Measurements from ENCODE around the gene SH3BP5. TPM values are rescaled to one million over a fixed set of nuclear protein-coding genes. Genes with fewer than 3 reads are reported as not detected.

The SH3BP5 gene
- total RNA-seq, 1 donor from 2014 or later: 37.1 TPM

GRCh38 chr3:15273227-15273626, 59.2 kb downstream of the SH3BP5 start:
- DNase-seq: no peak

DNA sequence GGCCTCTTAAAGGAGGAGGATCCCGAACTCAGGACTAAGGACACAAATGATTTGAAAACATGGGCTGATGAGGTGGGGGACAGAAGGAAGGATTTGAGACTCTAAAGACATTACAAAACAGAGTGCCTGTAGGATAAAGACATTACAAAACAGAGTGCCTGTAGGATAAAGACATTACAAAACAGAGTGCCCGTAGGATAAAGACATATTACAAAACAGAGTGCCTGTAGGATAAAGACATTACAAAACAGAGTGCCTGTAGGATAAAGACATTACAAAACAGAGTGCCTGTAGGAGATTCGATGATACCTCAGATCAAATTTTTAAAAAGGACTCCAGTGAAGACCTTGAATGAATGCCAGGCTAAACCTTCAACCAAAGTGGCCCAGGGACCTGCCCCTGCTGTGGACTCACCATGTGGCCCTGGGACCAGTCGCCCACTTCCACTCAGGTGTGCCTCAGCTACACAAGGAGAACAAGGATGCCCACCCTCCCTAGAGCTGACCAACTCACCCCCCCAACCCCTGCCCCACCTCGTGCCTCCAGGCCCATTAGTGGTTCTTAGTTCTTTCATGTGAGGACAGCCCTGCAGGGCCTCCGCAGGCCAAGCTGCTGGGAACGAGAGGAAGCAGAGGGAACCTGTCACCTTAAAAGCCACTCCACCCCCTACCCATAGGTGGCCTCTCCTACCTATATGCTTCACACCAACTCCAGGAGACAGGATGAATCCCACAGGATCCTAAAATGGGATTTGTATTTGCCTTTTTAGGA, 59.8 kb downstream of the SH3BP5 start:
- DNase-seq: no peak

- DNase-seq: no peak
These were observed 60.5 kb downstream of the SH3BP5 start for GRCh38 chr3:15271785-15272381.

DNA sequence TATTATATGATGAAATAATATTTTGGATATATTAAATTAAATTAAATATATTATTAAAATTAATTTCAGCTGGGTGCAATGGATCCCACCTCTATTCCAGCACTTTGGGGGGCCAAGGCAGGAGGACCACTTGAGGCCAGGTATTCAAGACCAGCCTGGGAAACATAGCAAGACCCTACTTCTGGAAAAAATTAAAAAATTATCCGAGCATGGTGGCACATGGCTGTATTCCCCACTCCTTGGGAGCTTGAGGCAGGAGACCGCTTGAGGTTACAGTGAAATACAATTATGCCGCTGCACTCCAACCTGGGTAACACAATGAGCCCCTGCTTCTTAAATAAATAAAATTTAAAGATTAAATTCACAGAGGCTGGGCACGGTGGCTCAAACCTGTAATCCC, 61.4 kb downstream of the SH3BP5 start:
- DNase-seq: no peak

DNA sequence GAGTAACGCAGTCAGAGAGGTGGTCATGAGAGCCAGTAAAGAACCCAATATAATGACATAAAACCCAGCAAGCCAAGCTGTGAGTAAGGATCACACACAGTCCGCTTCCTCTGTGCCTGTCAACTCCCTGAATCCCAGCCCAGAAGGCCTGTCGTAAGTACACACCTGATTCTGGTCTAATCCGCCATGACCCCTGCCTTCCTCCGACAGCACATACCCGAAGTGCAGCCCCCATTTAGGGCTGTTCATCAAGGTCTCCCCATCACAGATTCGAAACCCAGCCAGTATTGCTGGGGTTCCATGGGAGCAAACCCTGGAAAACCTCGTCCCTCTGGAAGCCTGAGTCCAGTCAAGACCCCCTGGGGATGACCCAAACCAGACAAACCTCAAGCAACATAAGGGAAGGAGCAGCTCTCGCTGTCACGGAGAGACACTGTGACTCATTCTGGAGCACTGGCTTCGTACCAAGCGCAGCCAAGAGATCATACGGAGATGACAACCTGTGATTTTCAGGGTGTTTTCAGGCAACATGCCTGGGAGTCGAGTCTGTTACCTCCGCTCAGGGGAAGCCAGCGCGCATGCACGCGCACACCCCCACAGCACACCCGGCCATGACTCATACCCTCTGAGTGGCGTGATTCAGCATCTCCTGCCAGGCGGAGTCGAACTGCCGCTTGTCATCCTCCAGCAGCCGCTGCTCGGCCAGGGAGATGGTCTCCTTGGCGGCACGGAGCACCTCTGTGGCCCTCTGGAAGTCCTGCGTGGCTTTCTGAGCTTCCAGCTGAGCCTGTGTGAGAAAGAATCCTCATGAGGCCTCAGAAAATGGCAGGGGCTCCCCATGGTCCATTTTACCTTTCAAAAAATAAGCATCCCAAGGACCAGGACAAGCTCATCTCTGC, 63.0 kb downstream of the SH3BP5 start:
- no peak for DNase-seq

- DNase-seq: peak; percentile 93
These were observed 64.3 kb downstream of the SH3BP5 start for GRCh38 chr3:15268033-15268631.

DNA sequence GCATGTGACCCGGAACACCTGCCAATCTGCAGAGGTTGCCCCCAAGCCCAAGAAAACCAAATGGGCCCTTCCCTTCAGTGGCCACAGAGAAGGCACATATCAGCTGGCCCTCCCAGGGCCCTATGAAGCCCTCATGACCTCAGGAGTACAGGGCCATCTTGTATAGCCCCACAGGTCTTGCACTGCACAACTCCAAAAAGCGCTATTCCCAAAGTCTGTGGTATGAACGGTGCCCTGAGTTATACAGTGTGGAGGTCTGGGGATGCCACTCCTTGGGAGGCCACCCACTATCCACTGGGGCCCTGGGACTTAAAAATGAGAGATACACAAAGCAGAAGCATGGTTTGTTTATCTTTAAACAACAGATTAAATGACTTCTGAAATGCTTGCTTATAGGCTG, 64.9 kb downstream of the SH3BP5 start:
- no peak for DNase-seq

- no peak for DNase-seq
These were observed 65.6 kb downstream of the SH3BP5 start for GRCh38 chr3:15266510-15267376.

GRCh38 chr3:15265655-15266509, 66.5 kb downstream of the SH3BP5 start:
- DNase-seq: no peak

DNA sequence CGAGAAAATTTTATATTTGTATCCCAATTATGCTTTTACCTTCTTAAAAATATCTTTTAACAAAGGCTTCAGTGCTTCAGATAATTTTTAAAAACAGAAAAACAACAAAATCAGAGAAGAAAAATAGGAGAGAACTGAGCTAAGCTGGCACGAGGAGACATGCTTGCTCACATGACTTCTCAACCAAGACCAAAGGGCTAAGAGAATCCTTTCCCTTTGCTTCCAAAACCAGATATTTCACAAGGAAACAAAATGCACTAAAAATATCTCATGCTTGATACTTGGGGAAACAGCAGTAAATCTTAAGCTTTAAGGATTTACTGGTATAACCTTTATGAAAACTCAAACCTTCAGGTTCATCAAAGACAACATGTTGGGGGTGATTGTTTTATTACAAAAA, 67.9 kb downstream of the SH3BP5 start:
- DNase-seq: no peak

DNA sequence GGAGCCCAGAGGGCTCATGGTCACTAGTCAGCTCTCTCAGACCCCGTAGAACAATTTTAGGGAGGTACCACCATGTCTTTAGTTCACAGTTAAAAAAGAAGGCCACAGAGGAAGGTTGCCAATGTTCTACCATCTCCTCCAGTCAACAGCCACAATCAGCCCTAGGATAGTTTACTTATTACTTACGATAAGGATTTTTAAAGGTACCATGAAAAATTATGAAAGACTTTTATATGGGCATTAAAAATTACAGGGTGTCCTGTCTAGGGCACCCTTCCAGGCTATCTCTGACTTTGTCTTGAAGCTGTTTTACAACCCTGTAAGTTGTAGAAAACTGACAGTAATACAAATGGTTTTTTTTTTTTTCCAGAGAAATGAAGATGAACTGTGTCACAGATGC, 68.5 kb downstream of the SH3BP5 start:
- no peak for DNase-seq

GRCh38 chr3:15263120-15263519, 69.3 kb downstream of the SH3BP5 start:
- no peak for DNase-seq

DNA sequence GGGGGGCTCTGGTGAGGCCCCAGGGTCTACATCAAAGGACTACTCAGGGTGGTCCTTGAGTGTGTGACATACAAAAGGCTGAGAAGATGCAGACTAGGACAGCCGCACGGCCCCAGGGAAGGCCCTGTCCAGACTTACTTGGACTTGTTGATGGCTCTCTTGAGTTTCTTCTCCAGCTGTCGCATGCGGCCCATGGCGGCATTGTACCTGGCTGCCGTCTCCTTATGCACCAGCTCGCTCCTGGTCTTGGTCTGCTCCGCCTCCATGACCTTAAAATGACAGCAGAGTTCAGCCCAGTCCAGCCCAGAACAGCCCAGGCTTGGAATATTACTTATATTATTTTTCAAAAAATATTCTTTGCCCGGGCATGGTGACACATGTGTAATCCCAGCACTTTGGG, 70.4 kb downstream of the SH3BP5 start:
- no peak for DNase-seq

DNA sequence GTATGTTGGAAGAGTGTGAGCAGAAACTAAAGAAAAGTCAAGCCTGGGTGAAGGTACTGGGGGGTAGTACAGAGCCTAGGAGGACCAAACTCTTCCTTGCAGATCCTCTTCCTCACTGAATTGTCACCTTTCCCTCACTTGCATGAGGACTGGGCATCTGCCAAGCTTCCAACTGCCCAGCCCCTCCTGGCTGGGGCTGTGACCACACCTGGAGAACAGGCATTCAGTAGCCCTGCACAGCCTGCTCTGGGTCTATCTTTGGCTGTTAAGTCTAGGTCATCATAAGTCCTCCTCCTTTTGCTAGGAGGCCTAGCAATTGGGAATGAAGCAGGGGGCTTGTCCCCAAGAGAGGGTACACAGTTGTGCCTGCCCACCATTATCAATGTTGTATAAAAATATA, 71.1 kb downstream of the SH3BP5 start:
- no peak for DNase-seq

DNA sequence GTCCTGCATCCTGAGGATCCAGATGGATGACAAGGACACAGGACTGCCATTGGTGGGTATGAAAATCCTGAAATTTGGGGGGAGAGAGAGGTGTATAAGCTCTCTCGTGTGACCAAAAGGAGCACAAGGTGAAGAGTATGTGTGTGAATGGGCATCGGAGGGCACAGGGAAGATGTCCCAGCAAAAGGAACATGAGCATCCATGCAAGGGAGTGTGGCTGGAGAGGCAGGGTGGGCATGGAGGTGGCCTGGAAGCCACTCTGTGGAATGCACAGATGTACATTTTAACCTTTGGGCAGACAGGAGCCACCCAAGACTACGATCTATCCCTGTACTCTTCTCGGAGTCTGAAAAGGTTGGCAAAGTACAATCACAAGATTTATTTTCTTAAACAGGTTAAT, 71.9 kb downstream of the SH3BP5 start:
- DNase-seq: no peak

DNA sequence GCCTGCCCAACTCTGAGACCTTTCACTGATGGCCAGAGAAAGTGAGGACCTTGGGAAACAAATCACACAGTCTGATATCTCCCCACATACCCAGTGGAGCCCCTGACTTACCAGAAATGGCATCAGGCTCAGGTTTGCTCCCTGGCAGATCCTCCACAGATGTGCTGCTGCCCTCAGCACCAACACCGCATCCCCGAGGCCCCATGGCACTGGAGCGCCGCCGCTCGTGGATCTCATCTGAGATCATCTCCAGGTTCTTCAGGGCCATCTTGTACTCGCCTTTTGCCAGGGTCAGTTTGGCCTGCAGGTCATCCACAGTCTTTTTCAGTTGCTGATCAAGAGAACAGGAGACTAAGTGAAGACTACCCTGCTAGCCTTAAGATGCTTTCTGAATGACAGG, 73.7 kb downstream of the SH3BP5 start:
- no peak for DNase-seq

DNA sequence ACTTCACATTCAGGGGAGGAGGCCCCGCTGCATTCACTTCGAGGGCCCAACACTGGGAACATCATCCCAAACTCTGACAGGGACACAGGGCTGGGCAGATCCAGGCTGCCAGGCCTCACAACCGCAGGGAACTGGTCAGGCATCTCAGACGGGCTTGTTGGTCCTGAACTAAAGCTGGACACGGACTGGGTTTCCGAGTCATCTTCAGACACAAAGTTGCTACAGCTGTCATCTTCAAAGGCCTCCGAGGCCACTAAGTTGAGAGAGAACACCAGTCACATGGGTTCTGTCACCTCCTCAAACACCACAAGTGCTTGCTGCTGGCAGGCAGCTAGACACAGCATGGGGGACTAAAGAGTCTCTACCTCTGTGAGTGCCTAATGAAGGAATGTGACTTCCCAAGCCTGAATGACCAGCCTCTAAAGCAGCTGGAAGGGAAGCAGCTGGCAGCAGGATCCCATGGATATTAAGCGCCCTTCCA, 75.5 kb downstream of the SH3BP5 start:
- DNase-seq: peak; percentile 56

- no peak for DNase-seq
These were observed 77.2 kb downstream of the SH3BP5 start for GRCh38 chr3:15255215-15255614.

DNA sequence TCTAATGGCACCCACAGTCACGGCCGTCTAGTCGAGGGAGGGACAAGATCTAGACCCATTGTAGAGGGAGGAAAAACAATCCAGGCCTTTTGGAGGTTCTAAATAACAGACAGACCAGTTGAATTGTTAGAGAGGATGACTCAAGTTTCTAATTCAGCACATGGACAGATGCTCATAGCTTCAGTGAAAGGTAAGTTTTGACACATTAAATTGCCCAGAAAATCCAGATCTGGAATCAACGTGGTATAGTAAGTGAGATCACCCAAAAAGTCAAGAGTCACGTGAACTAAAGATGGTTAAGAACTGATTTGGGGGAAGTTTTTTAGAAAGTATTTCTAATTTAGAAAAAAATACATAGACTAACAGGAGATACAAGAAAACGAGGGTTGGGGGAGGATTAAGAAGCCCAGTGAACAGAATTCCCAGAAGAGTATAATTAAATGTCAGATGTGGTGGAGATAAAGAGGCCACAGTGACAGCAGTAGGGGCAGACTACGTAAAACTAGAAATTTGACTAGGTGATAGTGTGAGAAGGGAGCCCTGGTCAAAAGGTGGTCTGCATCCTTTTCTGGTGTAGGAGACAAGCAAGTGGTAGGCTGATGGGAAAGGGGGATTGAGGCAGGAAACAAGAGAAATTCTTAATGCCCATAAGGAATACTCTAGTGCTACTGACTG, 79.2 kb downstream of the SH3BP5 start:
- no peak for DNase-seq

GRCh38 chr3:15246186-15246585, 86.2 kb downstream of the SH3BP5 start:
- DNase-seq: no peak

Measured in tongue (tissue), 2 donors.